EL (cell line): ENCODE measurements around the gene GTF3C5.

Experiments
- DNase-seq: peaks from one replicate; pipeline ENCODE4 v3.0.0-alpha.2; 2016

The GTF3C5 gene

DNA sequence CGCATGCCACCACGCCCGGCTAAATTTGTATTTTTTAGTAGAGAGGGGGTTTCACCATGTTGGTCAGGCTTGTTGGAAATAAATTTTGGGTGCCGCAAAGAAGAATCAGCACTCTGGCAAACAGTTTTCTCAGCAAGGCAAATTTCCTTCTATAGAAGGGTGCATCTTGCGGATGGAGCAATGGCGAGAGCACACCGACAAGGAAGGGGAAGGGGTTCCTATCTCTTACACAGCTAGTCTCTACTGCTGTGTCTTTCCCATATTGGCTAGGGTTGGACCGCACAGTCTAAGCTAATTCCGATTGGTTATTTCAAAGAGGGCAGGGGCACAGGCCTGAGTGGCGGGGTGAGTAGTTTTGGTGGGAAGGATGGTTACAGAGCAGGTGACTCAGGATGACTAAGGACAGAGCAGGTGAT, 707 bp downstream of the GTF3C5 start:
- peak; percentile 19 for DNase-seq

- DNase-seq: no peak
These were observed 1.4 kb downstream of the GTF3C5 start for GRCh38 chr9:133032171-133032570.

GRCh38 chr9:133035669-133036068, 4.9 kb downstream of the GTF3C5 start:
- no peak for DNase-seq

GRCh38 chr9:133037775-133038515, 7.1 kb downstream of the GTF3C5 start:
- no peak for DNase-seq

- DNase-seq: peak; percentile 45
These were observed 10.2 kb downstream of the GTF3C5 start for GRCh38 chr9:133040892-133041479.

GRCh38 chr9:133041958-133042357, 11.2 kb downstream of the GTF3C5 start:
- DNase-seq: no peak

DNA sequence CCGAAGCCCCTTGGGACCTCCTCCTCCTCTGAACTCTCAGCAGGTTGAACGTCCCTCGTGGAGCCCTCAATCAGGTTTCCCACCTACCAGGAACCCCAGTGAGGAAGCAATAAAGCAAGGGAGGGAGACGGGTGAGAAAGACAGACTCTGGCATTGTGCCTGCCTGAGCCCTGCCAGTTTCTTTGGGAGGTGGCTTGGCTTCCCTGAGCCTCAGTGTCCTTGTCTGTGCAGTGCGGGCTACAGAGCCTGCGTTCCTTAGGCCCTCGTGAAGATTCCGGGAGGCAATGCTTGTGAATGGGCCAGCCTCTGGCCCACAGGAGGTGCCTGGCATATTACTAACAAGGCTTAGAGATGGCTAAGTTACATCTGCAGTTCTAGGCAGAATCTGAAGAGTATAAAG, 11.9 kb downstream of the GTF3C5 start:
- no peak for DNase-seq

- DNase-seq: no peak
These were observed 12.7 kb downstream of the GTF3C5 start for GRCh38 chr9:133043449-133044035.

DNA sequence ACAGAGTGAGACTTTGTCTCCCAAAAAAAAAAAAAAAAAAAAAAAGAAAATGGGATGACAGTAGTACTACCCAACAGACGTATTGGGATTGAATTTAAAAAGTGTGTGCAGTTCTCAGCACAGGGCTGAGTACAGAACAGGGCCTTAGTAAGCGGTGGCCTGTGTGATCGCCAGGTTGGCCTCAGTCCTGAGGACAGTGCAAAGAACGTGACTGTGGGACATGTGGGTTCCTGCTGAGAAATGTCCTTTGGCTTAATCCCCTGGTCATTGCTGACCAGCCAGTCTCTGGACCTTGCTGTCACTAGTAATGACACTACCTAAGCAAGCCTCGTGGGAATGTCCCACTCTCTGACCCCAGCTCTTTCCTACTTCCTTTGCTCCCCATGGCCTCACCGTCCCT, 13.3 kb downstream of the GTF3C5 start:
- DNase-seq: no peak

DNA sequence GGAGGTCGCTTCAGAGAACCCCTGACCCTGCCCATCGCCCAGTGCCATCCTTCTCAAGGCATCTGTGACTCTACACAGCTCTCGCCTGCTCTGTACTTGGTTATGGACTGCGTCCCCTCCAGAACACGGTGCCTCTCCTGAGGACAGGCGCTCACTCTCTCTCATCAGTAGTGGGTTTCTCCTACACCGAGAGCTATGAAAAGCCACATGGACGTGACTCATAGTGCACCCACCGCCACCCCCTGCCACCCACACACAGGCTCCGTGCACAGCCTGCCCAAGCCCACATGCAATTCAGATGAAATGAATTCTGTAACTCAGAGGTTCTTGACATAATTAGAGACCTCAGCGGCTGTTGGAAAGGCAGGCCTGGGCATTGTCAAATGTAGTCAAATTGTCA, 13.9 kb downstream of the GTF3C5 start:
- DNase-seq: no peak

DNA sequence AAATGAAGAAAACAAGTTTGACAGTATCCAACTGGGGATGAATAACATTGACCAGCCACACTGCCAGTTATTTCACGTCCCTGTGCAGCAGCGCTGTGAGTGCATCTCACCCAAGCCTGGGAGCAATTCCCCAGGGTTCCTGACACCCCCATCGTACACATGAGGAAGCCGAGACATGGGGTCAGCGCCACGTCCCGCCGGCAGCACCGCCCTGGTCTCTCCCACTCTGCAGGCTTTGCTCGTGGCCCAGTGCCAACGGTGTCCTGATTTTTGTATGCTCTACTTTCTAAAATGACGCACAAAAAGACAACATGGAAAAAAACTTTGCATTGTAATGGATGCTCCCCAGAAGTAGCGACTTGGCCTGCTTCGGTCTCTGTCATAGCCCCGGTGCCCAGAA, 14.3 kb downstream of the GTF3C5 start:
- DNase-seq: no peak

- DNase-seq: no peak
These were observed 15.6 kb downstream of the GTF3C5 start for GRCh38 chr9:133046196-133046899.

GRCh38 chr9:133046900-133047295, 16.1 kb downstream of the GTF3C5 start:
- no peak for DNase-seq

- peak; percentile 30 for DNase-seq
These were observed 17.8 kb downstream of the GTF3C5 start for GRCh38 chr9:133048595-133048994.

GRCh38 chr9:133049043-133049442, 18.2 kb downstream of the GTF3C5 start:
- DNase-seq: no peak

GRCh38 chr9:133050142-133050541, 19.3 kb downstream of the GTF3C5 start:
- peak; percentile 34 for DNase-seq

DNA sequence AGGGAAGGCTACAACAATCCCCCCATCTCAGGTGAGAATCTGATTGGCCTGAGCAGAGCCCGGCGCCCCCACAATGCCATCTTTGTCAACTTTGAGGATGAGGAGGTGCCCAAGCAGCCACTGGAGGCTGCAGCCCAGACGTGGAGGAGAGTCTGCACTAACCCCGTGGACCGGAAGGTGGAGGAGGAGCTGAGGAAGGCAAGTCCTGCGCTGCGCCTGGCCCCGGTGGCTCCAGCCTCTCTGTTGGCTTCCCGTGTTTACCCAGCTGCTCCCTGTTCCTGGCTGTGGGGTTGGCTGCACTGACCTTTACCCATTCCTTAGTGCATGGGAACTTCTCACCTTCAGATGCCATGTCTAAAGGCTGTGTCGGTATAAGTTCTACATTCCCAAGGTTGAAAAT, 20.0 kb downstream of the GTF3C5 start:
- DNase-seq: no peak

DNA sequence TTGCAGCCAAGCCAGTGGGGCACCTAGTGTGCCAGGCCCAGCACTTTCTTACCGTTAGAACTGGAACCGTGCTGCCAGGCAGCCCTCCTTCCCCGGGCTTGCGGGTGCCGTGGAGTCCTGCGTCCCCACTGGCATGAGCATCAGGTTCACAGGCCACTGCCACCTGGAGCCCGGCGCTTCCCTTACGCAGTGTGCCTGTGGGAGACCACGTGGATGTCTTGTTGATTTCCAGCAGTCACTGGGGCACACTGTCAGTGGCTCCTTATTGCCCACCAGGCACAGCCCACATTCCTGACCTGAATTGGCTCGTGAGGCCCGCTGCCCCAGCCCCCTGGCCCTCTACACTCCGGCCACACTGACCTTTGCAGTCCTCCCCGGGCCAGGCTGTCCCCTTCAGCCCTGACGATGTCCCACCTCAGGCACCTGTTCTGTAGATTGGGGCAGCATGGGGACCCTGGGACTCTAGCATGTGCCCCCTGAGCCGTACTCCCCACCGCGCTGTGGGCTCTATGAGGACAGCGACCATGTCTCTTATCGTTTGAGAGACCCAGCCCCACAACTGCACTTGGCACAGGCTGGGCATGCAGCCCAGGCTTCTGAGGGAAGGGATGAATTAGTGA, 20.6 kb downstream of the GTF3C5 start:
- DNase-seq: no peak

- no peak for DNase-seq
These were observed 21.3 kb downstream of the GTF3C5 start for GRCh38 chr9:133051966-133052539.

DNA sequence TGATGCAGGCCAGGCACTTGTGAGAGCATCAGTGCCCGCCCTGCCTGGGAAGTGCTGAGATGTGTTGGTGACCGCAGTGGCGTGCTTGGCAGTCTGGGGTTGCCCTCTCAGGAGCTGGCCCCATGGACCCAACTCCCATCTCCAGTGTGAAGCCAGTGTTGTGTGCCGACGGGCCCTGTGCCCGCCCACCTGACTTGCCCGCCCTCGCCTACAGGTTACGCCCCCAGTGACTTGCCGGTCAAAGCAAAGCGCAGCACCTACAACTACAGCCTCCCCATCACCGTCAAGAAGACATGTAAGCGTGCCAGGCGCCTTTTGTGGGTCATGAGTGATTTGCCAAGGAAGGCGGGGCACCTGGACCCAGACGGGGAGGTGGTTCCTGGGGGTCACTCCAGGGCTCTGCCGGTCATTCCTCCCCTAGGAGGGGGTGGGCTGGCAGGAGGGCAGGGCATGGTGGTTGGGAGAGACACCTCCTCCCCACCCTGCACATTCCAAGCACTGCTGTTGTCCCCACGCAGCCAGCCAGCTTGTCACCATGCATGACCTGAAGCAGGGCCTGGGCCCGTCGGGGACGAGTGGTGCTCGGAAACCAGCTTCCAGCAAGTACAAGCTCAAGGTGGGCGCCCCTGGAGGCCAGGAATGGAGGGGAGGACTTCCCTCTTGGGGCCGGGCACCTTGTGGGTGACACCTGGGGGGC, 23.5 kb downstream of the GTF3C5 start:
- DNase-seq: no peak

- peak; percentile 96 for DNase-seq
These were observed 24.2 kb downstream of the GTF3C5 start for GRCh38 chr9:133054966-133055365.

DNA sequence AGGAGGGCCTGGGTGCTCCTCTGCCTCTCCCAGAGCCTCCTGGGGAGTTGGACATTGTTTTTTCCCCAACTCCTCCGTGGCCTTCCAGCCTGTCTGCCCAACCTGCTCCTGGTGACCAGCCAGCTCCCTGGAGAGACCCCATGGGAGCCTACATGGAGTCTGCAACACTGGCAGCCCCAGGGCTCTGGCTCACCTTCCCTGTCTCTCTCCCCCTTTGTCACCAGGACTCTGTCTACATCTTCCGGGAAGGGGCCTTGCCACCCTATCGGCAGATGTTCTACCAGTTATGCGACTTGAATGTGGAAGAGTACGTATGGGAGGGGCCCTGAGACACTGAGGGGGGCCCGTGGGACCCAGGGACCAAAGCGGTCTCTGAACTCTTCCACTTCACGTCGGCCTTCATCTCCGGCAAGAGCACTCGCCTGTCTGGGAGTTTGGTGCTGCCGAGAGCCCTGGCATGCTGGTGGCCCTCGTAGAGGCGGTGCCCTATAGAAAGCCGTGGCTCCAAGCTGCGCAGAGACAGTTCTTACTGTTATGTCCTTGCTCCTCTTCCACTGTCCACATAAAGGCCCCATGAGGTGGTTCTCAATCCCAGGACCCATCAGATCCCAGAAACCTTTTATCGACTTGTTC, 25.1 kb downstream of the GTF3C5 start:
- no peak for DNase-seq
